GM12891 (cell line): ENCODE data around the gene ZC3HAV1L.

ENCODE experiments used
- POLR2A ChIP-seq: IDR thresholded peaks from 2 replicates; pipeline ENCODE4 v1.6.1; 2011; ENCODE audit warnings: low read depth, low read length, control low read depth
- POLR2AphosphoS5 ChIP-seq: IDR thresholded peaks from 2 replicates; pipeline ENCODE4 v1.6.1; 2011; ENCODE audit warnings: low read depth, low read length, control low read depth
- POU2F2 ChIP-seq: IDR thresholded peaks from 2 replicates; pipeline ENCODE4 v1.6.1; 2011; ENCODE audit warnings: low read depth, mild to moderate bottlenecking, control low read depth, low read length, moderate library complexity
- SPI1 ChIP-seq: IDR thresholded peaks from 2 replicates; pipeline ENCODE4 v1.6.1; 2011; ENCODE audit warnings: low read depth, low read length, control low read depth

DNA sequence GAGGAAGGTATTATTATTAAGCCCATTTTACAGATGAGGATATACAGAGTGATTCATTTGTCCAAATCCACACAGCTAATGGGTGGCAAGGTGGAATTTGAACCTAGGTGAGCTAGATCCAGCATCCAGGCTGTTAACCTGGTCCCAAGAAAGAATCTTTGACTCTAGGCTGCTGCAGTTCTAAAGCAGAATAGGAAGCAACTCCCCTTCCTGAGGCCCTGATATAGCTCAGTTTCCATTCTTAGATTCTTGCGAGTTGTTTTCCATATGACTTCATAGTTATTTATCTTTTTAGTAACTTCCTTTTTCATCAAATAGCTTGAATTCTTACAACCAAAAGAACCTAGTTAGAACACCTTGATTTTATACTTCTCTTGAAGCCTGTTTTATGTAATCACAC is 24.1 kb upstream of the ZC3HAV1L start:
- TF ChIP-seq POLR2A = no peak
- TF ChIP-seq POU2F2 = no peak
- no peak for TF ChIP-seq SPI1
- TF ChIP-seq POLR2AphosphoS5 = no peak
